ENCODE results near the gene TMEM266.

Gene TMEM266

DNA sequence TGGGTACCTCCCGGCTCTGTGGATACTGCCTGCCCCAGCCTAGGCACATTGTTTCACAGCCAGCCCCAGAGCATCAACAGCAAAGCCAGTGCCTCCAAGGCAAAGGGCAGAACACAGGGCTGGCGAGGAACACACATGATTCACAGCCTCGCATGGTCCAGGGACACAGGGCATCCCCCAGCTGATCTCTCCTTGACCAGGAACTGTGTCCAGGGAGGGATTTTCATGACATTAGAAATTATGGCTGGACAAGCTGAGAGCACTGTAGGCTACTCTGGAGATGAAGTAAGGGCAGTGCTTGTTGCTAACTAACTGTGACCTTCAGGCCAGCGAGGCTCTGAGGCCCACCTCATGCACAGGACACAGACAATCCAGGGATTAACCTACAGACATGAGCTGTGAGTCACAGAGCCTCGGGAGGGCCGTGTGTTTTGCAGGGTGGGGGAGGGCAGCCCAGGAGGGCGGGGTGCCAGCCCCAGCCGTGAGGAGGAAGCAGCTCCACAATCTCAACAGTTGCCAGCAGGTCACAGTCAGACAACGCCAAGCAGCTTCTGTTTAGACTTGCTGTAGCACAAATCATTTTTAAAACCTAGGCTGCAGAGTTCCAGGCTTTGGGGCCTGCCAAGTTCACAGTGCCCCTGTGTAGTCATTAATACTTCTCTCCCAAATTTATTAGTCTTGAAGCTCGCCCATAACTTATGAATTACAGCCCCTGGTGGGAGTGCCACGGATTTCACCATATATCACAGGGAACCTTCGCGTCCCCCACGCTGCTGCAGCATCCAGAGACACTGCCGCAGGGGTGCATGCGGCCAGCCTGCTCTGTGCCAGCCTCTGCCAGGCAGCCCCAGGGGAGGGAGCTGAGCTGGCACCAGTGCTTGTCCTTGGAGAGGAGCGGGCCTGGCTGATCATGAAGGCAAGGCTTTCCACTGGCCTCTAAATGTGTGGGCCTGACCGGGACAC is 136.8 kb downstream of the TMEM266 start:
- no peak for DNase-seq
- Mint-ChIP-seq H3K9me3 (no peaks in the 10 kb centered on the region), H3K27ac (no peak overlapping the region), H3K4me3 (no peak overlapping the region), H3K4me1 (peaks cover 4% of the 10 kb centered on the region), H3K36me3 (no peaks in the 10 kb centered on the region), H3K27me3 (peaks cover 31% of the 10 kb centered on the region)
- CTCF ChIA-PET: interaction anchor here (0.9 to 2.7 kb wide), 2 partner anchors 11 to 41 kb away, joined by 3 to 7 read pairs; no protein-coding TSS in a partner anchor

DNA sequence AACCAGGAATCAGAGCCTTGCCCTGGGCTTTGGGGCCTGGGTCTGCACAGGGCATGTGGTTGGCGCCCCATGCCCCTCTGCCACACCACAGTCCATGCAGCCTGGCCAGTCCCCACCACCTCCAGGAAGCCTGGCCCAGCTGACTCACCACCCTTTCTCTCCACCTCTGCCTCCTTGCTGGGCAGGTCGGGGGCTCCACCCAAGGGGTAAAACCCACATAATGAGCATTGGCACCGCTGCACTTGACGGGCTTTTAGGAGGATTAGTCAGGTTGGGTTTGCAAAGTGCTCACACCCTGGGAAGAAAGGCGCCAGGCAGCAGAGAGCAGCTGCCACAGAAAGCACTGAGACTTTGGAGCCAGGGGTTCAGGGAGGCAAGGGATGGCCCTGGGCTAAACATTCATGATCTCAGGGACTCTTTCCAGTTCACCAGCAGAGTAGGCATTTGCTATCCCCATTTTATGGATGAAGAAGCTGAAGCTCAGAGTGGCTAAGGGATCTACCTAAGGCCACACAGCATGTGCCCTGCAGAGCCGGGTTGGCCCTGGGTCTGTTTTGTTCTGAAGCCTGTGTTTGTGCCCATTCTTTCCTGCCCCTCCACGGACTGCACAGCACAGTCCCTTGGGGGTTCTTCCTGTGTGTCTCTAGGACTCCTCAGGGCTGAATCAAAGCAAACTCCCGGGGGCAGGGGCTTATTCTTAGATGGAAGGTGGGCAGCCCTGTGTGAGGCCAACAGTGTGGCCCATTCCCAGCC is 138.1 kb downstream of the TMEM266 start:
- no peak for DNase-seq
- no peaks in the 10 kb centered on the region for H3K9me3 Mint-ChIP-seq
- H3K27ac Mint-ChIP-seq: no peak overlapping the region
- H3K27me3 Mint-ChIP-seq: peaks cover 17% of the 10 kb centered on the region
- CTCF ChIA-PET: interaction anchor here (0.9 kb wide), 1 partner anchor 39 kb away, joined by 3 read pairs; no protein-coding TSS in a partner anchor
- no peak overlapping the region for H3K4me3 Mint-ChIP-seq
- H3K4me1 Mint-ChIP-seq: peaks cover 4% of the 10 kb centered on the region
- H3K36me3 Mint-ChIP-seq: no peaks in the 10 kb centered on the region

DNA sequence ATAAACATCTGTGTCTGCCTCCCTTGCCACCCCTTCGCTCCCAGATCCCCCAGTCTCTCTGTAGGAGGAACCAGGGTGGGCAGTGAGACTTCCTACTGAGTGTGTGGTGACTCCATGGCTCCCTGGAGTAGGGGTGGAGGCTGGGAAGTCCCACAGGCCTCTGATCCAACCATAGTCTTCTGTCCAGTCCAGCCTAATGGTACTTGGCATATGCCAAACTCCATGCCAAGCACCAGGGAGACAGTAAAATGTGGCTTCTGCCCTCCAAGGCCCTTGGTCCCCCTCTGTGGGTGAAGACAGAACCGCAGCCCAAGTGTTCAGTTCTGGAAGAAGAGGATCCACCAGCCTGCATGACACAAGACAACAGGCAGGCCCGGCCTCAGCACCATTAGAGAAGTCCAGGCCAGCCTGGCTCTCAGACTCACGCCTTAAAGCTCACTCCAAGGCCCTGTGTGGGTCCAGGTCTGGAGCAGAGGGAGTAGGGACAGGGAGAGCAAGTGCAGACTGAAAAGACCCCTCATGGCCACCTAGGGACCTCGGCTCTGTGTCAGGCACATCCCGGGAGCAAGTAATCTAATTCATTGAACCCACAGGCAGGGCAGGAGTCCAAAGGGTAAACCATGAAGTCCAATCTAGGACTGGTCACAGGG is 138.8 kb downstream of the TMEM266 start:
- Mint-ChIP-seq H3K4me1 (peaks cover 4% of the 10 kb centered on the region), H3K4me3 (no peak overlapping the region), H3K36me3 (no peaks in the 10 kb centered on the region), H3K9me3 (no peaks in the 10 kb centered on the region), H3K27me3 (peaks cover 10% of the 10 kb centered on the region), H3K27ac (no peak overlapping the region)
- CTCF ChIA-PET: no interaction called here
- no peak for DNase-seq

GRCh38 chr15:76199106-76200082 is 139.6 kb downstream of the TMEM266 start:
- Mint-ChIP-seq H3K27me3 (peaks cover 2% of the 10 kb centered on the region), H3K36me3 (no peaks in the 10 kb centered on the region), H3K4me3 (no peak overlapping the region), H3K27ac (no peak overlapping the region), H3K4me1 (peaks cover 4% of the 10 kb centered on the region), H3K9me3 (no peaks in the 10 kb centered on the region)
- CTCF ChIA-PET: no interaction called here
- DNase-seq: no peak

- Mint-ChIP-seq H3K4me1 (peaks cover 4% of the 10 kb centered on the region), H3K27ac (no peak overlapping the region), H3K9me3 (no peaks in the 10 kb centered on the region), H3K27me3 (no peaks in the 10 kb centered on the region), H3K4me3 (no peak overlapping the region), H3K36me3 (no peaks in the 10 kb centered on the region)
- CTCF ChIA-PET: no interaction called here
- no peak for DNase-seq
These were observed 140.3 kb downstream of the TMEM266 start for GRCh38 chr15:76200083-76200465.

DNA sequence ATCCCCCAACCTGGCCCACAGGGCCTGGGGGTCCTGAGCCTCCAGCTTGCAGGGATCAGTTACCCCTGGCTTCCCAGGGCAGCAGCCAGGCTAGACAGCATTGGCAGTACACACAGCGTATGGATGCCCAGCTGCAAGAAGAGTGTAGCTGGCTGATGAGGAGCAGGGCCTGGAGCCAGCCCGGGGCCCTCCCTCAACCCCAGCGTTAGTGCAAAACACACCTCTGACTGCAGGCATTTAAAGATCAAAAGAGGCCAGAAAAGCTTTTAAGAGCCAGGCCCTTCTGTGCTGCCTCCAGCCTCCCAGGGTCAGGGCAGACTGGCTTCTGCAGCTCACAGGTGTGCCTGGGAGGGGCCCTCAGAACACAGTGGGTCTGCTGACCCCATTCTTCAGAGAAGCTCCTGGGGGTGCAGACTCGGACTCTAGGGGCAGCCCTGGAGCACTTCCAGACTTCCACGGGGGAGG is 140.9 kb downstream of the TMEM266 start:
- Mint-ChIP-seq H3K36me3 (no peaks in the 10 kb centered on the region), H3K4me3 (no peak overlapping the region), H3K9me3 (no peaks in the 10 kb centered on the region), H3K27ac (no peak overlapping the region), H3K27me3 (no peaks in the 10 kb centered on the region), H3K4me1 (peaks cover 4% of the 10 kb centered on the region)
- no peak for DNase-seq
- CTCF ChIA-PET: no interaction called here

DNA sequence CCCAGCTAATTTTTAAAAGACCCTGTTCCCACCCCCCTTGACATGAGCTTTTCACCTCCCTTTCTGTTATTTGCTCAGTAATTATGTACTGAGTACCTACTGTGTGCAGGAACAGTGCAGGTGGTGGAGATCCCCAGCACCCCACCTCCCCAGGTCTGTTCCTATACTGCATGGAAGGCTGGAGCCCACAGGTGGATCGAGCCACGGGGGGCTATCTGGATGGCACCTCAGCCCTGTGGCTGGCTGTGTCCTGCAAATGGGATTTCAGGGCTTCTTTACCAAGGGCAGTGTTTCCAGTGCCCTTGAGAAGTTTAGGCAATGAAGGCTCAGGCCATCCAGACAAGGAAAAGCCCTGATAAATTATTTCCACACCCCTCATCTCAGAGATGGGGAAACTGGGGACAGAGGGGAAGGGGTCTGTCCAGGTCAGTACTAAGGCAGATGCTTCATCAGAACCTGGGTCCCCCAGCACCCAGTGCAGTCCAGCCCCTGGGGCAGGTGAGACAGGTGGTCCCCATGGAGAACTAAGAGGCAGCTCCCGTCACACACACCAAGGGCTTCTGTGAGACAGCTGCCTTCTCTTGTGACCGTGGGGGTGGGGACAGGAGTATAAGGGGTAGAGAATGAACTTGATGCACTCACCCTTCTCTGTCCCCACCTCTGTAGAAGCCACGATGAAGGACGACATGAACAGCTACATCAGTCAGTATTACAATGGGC is 141.9 kb downstream of the TMEM266 start:
- no peaks in the 10 kb centered on the region for H3K9me3 Mint-ChIP-seq
- H3K27ac Mint-ChIP-seq: no peak overlapping the region
- peaks cover 3% of the 10 kb centered on the region for H3K4me1 Mint-ChIP-seq
- CTCF ChIA-PET: no interaction called here
- H3K27me3 Mint-ChIP-seq: no peaks in the 10 kb centered on the region
- DNase-seq: no peak
- no peaks in the 10 kb centered on the region for H3K36me3 Mint-ChIP-seq
- H3K4me3 Mint-ChIP-seq: no peak overlapping the region

GRCh38 chr15:76203346-76204108 is 143.7 kb downstream of the TMEM266 start:
- H3K36me3 Mint-ChIP-seq: no peaks in the 10 kb centered on the region

DNA sequence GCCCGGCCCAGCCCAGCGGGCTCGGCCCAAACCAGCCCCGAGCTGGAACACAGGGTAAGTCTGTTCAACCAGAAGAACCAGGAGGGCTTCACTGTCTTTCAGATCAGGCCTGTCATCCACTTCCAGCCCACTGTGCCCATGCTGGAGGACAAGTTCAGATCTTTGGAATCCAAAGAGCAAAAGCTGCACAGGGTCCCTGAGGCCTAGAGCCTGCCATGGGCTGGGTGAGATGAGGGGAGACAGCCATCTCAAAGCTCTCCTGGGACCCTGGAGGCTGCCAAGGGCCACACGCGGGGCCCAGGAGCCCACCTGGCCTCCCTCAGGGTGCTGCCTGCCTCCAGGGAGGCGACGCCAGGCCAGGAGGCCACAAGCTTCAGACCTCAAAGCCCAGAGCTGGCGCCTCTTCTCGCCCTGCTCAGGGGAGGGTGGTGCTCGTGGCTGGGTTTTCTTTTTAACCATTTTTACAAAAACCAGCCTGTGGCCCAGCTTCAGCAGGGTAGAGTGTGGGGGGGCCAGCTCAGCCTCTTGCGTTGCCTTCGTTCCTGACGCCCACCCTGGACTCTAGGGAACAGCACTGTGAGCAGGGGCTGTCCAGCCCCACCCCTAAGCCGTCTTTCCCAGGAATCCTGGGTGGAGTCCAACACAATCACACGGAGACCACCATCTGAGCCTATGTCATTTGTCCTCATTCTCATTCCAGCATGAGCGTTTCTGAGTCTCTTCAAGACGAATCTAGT is 144.5 kb downstream of the TMEM266 start:
- Mint-ChIP-seq H3K4me1 (no peaks in the 10 kb centered on the region), H3K27ac (no peak overlapping the region), H3K36me3 (peaks cover 4% of the 10 kb centered on the region), H3K27me3 (no peaks in the 10 kb centered on the region), H3K9me3 (no peaks in the 10 kb centered on the region), H3K4me3 (no peak overlapping the region)
- CTCF ChIA-PET: no interaction called here
- DNase-seq: peak; percentile 4

More at GRCh38 chr15:76203346-76204108, 143.7 kb downstream of the TMEM266 start:
- no peak overlapping the region for H3K4me3 Mint-ChIP-seq
- CTCF ChIA-PET: no interaction called here
- H3K27me3 Mint-ChIP-seq: no peaks in the 10 kb centered on the region
- H3K4me1 Mint-ChIP-seq: no peaks in the 10 kb centered on the region
- DNase-seq: peak; percentile 8
- H3K27ac Mint-ChIP-seq: no peak overlapping the region
- no peaks in the 10 kb centered on the region for H3K9me3 Mint-ChIP-seq

DNA sequence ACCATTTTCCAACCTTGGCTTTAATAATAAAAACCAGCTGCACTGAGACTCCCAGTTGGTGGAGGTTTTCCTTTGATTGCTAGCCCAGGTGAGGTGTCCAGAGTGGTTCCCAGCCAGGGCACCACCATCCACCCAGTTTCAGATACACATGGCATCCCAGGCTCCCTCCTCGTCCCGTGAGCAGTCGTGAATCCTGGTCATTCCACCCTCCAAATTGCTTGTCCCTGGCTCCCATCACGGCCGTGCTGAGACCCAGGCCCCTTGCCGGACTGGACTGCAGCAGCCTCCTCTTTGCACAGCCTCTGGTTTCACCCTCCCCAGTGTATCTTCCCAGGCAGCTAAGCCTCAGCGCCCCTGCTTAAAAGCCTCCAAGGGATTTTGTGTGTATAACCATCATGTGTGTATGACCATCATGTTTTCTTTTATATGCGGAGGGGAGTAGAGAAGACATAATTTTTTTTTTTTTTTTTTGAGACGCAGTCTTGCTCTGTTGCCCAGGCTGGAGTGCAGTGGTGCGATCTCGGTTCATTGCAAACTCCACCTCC is 145.2 kb downstream of the TMEM266 start:
- CTCF ChIA-PET: no interaction called here
- Mint-ChIP-seq H3K4me3 (no peak overlapping the region), H3K9me3 (no peaks in the 10 kb centered on the region), H3K27me3 (no peaks in the 10 kb centered on the region), H3K36me3 (peaks cover 7% of the 10 kb centered on the region), H3K4me1 (no peaks in the 10 kb centered on the region), H3K27ac (no peak overlapping the region)
- no peak for DNase-seq

GRCh38 chr15:76206325-76206976 is 146.7 kb downstream of the TMEM266 start:
- CTCF ChIA-PET: no interaction called here
- H3K9me3 Mint-ChIP-seq: no peaks in the 10 kb centered on the region
- no peak overlapping the region for H3K4me3 Mint-ChIP-seq
- H3K4me1 Mint-ChIP-seq: no peaks in the 10 kb centered on the region
- DNase-seq: peak; percentile 3
- H3K36me3 Mint-ChIP-seq: peaks cover 10% of the 10 kb centered on the region
- no peak overlapping the region for H3K27ac Mint-ChIP-seq
- no peaks in the 10 kb centered on the region for H3K27me3 Mint-ChIP-seq
